ENCODE measurements around the gene NT5C. TPM values are rescaled to one million over a fixed set of nuclear protein-coding genes. Genes with fewer than 3 reads are reported as not detected.

Gene NT5C
- 59.9 TPM for total RNA-seq

DNA sequence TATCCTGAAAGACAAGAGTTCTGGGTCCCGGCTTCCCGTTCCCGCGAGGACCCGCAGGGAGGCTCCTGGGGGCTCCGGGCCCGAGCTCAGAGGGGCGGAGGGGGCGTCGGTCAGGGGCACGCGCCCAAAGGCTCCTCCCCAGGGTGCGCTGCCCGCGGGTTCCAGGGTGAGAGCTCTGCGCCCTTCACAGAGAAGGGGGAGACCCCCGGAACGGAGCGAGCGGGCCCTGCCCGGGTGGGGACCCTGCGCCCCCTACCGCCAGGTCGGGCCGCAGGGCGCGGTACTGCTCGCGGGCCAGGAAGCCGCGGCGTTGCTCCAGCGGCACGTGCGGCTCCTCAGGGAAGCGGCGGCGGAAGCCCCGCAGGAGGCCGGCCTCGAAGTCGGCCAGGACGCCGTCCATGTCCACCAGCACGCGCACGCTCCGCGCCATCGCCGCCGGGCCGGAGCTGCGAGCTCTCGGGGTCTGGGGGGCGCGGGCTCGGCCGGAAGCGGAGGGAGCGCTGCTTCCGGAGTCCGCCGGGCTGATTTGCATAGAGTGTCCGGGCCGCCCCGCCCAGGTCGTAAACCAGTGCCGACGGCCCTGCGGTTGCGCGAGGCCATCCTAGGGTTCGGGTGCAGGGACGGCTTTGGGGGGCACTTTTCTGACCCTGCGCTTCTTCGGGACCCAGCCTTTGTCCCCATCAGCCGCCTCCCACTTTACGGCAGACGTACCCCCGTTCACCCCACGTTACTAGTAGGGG lies at the start of gene NT5C:
Gene NT5C (minus strand): TSS at position 465 of the 740 bp plus-strand sequence. CDS start 35 bp downstream, at position 430.

DNA sequence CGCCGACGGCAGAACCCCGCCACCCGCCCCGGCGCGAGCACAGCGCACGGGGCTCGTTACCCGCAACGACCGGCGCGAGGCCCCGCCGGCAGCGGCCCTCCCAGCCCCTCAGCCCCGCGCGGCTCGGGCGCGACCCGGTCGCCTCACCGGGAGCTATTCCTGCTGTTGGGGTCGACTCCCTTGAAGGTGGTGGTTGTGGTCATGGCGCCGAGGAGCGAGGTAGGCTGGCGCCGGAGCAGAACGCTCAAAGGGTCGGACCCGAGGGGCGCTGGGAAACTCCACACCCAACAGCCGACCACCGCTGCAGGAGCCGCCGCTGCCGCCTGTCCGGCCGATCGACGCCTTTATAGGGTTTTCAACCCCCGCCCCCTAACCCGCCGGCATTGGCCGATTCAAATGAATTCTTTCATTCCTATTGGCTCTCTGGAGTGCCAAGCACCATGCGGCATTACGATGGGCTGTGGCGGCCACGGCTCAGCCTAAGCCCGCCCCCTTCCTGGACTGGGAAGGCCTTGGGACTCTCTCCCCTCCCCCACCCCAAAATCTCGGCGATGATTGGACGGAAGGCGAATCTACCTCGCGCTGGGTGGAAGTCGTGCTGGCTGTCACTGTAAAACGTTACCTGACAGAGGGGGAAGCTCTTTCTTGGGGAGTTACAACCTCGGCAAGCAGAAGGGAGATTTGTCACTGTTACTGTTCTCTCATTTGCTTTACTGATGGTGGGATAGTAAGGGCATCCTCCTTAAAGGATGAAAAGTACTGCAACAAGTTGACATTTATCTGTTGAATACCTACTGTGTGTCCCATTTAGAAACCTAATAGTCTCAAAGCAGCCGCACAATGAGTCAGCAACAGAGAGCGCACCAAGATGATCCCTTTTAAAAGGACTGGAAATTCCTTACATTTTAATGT lies 22.9 kb upstream of the NT5C start, which contains the start of gene JPT1:
Gene JPT1 (minus strand): TSS at position 318 of the 912 bp plus-strand sequence. CDS start 115 bp downstream, at position 203.

DNA sequence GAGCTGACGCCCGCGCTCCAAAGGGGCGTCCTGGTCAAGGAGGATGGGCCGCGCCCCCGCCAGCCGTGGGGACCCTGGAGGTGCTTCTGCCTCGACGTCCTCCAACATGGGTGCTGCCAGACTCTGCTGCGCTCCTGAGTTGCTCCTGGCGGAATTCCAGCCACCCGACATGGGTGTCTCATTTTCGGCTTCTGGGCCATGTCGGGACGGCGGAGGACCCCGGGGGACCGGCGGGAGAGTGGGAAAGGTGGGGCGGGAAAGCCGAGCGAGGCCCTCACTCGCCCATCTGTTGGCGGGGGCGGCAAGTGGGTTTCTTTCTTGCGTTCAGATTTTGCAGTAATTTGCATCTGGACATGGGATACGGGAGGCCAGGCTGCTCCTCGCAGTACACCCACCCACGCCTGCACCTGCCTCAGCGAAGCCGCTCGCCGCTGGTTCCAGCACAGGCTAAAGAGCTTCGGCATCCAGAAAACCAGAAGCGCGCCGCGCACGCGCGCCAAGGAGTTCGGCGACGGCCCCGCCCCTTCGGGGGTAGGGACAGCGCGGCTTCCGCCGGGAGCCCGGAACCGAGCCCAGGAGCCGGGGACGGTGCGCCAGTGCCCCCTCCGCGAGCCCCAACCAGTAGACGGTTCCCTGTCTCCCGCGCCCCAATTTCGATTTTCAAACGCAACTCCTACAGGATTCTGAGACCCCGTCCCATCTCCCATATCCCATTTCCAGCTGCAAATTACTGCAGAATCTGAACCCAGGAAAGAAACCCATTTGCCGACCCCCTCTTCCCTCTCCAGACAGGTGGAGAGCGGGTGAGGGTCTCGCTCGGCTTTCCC lies 21.9 kb downstream of the NT5C start, which contains the start of gene ARMC7:
Gene ARMC7 (plus strand): TSS at position 563 of the 827 bp plus-strand sequence. CDS start 320 bp downstream, outside the sequence.

DNA sequence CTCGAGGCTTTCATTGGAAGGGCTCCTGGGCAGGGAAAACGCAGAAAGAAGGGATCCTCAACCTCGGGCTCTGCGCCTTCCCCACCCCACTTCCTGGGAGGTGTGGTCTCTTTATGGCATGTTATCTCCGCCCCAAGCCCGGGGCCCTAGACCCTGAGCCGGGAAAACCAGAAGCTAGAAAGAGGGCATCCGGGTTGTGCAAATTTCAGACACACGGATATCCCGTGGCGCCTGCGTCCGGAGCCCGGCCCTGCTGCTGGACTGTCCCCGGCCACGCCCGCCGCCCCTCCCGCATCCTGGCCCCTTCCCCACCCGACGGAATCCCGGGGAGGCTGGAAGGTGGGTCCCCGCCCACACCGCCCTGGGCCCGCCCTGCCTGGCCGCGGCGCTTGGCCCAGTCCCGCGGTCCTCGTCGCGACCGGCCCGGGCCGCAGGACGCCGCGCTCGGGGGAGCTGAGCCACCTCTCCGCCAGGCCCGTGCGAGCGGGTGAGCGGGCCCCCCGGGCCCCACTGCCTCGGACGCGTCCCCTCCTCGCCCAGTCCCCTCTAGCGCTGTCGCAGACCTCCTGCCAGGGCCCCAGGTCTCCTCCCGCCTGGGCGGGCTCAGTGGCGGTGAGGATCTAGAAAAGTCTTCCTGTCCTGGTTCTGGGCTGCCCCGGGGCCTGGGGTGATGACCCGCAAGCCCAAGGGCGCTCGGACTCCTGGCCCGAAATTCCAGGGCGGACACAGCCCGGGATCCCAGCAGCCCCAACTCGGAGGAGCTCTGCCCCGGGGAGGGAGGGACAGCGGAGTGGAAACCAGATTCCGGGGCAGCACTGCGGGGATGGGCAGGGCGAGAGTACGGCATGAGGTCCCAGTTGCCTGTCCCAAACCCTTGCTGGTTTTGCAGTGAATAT lies 43.7 kb downstream of the NT5C start, which contains the start of gene SLC16A5:
Gene SLC16A5 (plus strand): TSS at position 397 of the 896 bp plus-strand sequence. CDS start 5,683 bp downstream, outside the sequence.

Other genes starting within 250 kb of the NT5C start
- 0.27 TPM for gene FADS6, start 238.1 kb downstream of the NT5C start, total RNA-seq
- gene USH1G, start 208.5 kb downstream of the NT5C start, total RNA-seq: 0.66 TPM
- not detected for gene OTOP2, start 207.5 kb downstream of the NT5C start, total RNA-seq
- not detected for gene OTOP3, start 195.8 kb downstream of the NT5C start, total RNA-seq
- gene HID1, start 159.0 kb downstream of the NT5C start, total RNA-seq: 16.0 TPM
- gene CDR2L, start 144.1 kb downstream of the NT5C start, total RNA-seq: 9.7 TPM
- gene MRPL58, start 119.1 kb downstream of the NT5C start, total RNA-seq: 25.1 TPM
- 148 TPM for gene ATP5PD, start 84.8 kb downstream of the NT5C start, total RNA-seq
- 24.2 TPM for gene KCTD2, start 84.5 kb downstream of the NT5C start, total RNA-seq
- 8.0 TPM for gene SLC16A5, start 43.8 kb downstream of the NT5C start, total RNA-seq
- gene ARMC7, start 21.8 kb downstream of the NT5C start, total RNA-seq: 4.1 TPM
- 76.7 TPM for gene JPT1, start 22.8 kb upstream of the NT5C start, total RNA-seq
- gene SUMO2, start 51.2 kb upstream of the NT5C start, total RNA-seq: 88.2 TPM
- gene NUP85, start 73.9 kb upstream of the NT5C start, total RNA-seq: 43.7 TPM
- gene GGA3, start 129.9 kb upstream of the NT5C start, total RNA-seq: 19.6 TPM
- 38.5 TPM for gene MRPS7, start 130.1 kb upstream of the NT5C start, total RNA-seq
- 8.6 TPM for gene MIF4GD, start 139.5 kb upstream of the NT5C start, total RNA-seq
- gene SLC25A19, start 157.7 kb upstream of the NT5C start, total RNA-seq: 5.2 TPM